ENCODE data around the gene GOPC. TPM values are rescaled to one million over a fixed set of nuclear protein-coding genes. Genes with fewer than 3 reads are reported as not detected.

Gene GOPC
- total and polyA plus RNA-seq, 2 experiments from 2014 or later: 15.5 to 26.4 TPM

DNA sequence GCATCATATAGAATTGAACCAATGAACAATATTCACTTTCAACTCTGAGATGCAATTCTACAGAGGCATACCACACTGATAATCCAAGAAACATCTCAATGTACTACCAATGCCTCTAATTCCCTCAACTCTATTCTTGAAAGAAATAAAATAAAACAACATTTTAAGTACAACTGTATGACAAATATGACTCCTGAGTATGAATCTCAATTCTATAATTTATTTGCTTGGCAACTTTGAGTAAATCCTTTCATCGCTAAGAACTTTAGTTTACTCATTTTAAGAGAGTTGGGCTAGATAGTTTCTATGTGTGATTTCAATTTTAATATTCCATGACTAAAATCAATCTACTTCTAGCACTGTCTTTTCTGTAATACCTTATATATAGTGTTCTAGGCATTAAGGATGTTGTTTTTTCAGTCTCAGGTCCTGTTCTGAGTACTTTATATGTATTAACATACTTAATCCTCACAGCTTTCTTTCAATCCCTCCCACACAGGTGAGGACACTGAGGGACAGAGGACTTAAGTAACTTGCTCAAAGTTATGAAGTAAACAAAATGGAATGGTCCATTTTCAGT is 33.4 kb downstream of the GOPC start:
- H3K27ac ChIP-seq (ENCODE audit: low read depth): no peak overlapping the region
- no peaks in the 10 kb centered on the region for H3F3A ChIP-seq (replicated peaks; ENCODE audit: low read depth)
- TF ChIP-seq, protein P1, sequence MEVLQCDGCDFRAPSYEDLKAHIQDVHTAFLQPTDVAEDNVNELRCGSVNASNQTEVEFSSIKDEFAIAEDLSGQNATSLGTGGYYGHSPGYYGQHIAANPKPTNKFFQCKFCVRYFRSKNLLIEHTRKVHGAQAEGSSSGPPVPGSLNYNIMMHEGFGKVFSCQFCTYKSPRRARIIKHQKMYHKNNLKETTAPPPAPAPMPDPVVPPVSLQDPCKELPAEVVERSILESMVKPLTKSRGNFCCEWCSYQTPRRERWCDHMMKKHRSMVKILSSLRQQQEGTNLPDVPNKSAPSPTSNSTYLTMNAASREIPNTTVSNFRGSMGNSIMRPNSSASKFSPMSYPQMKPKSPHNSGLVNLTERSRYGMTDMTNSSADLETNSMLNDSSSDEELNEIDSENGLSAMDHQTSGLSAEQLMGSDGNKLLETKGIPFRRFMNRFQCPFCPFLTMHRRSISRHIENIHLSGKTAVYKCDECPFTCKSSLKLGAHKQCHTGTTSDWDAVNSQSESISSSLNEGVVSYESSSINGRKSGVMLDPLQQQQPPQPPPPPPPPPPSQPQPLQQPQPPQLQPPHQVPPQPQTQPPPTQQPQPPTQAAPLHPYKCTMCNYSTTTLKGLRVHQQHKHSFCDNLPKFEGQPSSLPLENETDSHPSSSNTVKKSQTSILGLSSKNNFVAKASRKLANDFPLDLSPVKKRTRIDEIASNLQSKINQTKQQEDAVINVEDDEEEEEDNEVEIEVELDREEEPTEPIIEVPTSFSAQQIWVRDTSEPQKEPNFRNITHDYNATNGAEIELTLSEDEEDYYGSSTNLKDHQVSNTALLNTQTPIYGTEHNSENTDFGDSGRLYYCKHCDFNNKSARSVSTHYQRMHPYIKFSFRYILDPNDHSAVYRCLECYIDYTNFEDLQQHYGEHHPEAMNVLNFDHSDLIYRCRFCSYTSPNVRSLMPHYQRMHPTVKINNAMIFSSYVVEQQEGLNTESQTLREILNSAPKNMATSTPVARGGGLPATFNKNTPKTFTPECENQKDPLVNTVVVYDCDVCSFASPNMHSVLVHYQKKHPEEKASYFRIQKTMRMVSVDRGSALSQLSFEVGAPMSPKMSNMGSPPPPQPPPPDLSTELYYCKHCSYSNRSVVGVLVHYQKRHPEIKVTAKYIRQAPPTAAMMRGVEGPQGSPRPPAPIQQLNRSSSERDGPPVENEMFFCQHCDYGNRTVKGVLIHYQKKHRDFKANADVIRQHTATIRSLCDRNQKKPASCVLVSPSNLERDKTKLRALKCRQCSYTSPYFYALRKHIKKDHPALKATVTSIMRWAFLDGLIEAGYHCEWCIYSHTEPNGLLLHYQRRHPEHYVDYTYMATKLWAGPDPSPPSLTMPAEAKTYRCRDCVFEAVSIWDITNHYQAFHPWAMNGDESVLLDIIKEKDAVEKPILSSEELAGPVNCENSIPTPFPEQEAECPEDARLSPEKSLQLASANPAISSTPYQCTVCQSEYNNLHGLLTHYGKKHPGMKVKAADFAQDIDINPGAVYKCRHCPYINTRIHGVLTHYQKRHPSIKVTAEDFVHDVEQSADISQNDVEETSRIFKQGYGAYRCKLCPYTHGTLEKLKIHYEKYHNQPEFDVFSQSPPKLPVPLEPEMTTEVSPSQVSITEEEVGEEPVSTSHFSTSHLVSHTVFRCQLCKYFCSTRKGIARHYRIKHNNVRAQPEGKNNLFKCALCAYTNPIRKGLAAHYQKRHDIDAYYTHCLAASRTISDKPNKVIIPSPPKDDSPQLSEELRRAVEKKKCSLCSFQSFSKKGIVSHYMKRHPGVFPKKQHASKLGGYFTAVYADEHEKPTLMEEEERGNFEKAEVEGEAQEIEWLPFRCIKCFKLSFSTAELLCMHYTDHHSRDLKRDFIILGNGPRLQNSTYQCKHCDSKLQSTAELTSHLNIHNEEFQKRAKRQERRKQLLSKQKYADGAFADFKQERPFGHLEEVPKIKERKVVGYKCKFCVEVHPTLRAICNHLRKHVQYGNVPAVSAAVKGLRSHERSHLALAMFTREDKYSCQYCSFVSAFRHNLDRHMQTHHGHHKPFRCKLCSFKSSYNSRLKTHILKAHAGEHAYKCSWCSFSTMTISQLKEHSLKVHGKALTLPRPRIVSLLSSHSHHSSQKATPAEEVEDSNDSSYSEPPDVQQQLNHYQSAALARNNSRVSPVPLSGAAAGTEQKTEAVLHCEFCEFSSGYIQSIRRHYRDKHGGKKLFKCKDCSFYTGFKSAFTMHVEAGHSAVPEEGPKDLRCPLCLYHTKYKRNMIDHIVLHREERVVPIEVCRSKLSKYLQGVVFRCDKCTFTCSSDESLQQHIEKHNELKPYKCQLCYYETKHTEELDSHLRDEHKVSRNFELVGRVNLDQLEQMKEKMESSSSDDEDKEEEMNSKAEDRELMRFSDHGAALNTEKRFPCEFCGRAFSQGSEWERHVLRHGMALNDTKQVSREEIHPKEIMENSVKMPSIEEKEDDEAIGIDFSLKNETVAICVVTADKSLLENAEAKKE (CRISPR knock-in tag; IDR thresholded peaks at IDR 0.05): no peak
- TF ChIP-seq, protein P2, sequence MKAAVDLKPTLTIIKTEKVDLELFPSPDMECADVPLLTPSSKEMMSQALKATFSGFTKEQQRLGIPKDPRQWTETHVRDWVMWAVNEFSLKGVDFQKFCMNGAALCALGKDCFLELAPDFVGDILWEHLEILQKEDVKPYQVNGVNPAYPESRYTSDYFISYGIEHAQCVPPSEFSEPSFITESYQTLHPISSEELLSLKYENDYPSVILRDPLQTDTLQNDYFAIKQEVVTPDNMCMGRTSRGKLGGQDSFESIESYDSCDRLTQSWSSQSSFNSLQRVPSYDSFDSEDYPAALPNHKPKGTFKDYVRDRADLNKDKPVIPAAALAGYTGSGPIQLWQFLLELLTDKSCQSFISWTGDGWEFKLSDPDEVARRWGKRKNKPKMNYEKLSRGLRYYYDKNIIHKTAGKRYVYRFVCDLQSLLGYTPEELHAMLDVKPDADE (IDR thresholded peaks at IDR 0.05): no peak
- no peak for TF ChIP-seq ZNF331 (CRISPR knock-in tag; IDR thresholded peaks at IDR 0.05; ENCODE audit: low read depth)
- TF ChIP-seq EZH2 (IDR thresholded peaks at IDR 0.05; ENCODE audit: low read depth, unreplicated experiment): no peak
- TF ChIP-seq, protein P3, sequence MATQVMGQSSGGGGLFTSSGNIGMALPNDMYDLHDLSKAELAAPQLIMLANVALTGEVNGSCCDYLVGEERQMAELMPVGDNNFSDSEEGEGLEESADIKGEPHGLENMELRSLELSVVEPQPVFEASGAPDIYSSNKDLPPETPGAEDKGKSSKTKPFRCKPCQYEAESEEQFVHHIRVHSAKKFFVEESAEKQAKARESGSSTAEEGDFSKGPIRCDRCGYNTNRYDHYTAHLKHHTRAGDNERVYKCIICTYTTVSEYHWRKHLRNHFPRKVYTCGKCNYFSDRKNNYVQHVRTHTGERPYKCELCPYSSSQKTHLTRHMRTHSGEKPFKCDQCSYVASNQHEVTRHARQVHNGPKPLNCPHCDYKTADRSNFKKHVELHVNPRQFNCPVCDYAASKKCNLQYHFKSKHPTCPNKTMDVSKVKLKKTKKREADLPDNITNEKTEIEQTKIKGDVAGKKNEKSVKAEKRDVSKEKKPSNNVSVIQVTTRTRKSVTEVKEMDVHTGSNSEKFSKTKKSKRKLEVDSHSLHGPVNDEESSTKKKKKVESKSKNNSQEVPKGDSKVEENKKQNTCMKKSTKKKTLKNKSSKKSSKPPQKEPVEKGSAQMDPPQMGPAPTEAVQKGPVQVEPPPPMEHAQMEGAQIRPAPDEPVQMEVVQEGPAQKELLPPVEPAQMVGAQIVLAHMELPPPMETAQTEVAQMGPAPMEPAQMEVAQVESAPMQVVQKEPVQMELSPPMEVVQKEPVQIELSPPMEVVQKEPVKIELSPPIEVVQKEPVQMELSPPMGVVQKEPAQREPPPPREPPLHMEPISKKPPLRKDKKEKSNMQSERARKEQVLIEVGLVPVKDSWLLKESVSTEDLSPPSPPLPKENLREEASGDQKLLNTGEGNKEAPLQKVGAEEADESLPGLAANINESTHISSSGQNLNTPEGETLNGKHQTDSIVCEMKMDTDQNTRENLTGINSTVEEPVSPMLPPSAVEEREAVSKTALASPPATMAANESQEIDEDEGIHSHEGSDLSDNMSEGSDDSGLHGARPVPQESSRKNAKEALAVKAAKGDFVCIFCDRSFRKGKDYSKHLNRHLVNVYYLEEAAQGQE (IDR thresholded peaks at IDR 0.05; ENCODE audit: unreplicated experiment): no peak
- TF ChIP-seq, protein P4, sequence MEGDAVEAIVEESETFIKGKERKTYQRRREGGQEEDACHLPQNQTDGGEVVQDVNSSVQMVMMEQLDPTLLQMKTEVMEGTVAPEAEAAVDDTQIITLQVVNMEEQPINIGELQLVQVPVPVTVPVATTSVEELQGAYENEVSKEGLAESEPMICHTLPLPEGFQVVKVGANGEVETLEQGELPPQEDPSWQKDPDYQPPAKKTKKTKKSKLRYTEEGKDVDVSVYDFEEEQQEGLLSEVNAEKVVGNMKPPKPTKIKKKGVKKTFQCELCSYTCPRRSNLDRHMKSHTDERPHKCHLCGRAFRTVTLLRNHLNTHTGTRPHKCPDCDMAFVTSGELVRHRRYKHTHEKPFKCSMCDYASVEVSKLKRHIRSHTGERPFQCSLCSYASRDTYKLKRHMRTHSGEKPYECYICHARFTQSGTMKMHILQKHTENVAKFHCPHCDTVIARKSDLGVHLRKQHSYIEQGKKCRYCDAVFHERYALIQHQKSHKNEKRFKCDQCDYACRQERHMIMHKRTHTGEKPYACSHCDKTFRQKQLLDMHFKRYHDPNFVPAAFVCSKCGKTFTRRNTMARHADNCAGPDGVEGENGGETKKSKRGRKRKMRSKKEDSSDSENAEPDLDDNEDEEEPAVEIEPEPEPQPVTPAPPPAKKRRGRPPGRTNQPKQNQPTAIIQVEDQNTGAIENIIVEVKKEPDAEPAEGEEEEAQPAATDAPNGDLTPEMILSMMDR (conservative IDR thresholded peaks at IDR 0.05; ENCODE audit: low read depth in 2 of 2): no peak
- no peak for TF ChIP-seq JUNB (IDR thresholded peaks at IDR 0.05; ENCODE audit: unreplicated experiment)
- TF ChIP-seq NANOG (IDR thresholded peaks at IDR 0.05; ENCODE audit: borderline replicate concordance): no peak
- TF ChIP-seq ZNF114 (CRISPR knock-in tag; IDR thresholded peaks at IDR 0.05): no peak
- TF ChIP-seq CREB1 (CRISPR knock-in tag; IDR thresholded peaks at IDR 0.05; ENCODE audit: low read depth): no peak
- no peak for TF ChIP-seq POLR2AphosphoS5 (IDR thresholded peaks at IDR 0.05; ENCODE audit: low read depth)
- TF ChIP-seq STAT1 (IDR thresholded peaks at IDR 0.05; ENCODE audit: unreplicated experiment): no peak
- TF ChIP-seq EZH2phosphoT487 (IDR thresholded peaks at IDR 0.05; ENCODE audit: unreplicated experiment): no peak
- no peak overlapping the region for H3K4me2 ChIP-seq
- no peaks in the 10 kb centered on the region for H3K27me3 ChIP-seq (ENCODE audit: insufficient read depth)
- no peaks in the 10 kb centered on the region for H3K4me1 ChIP-seq (ENCODE audit: insufficient read depth)
- Mint-ChIP-seq H3K36me3 (ENCODE audit: low read depth) (peaks cover 6% of the 10 kb centered on the region; the same call in 2 of the 3 replicates), H3K27ac (no peak overlapping the region), H3K27me3 (ENCODE audit: insufficient read depth, low read depth, poor library complexity) (peaks cover 1% of the 10 kb centered on the region), H3K4me3 (no peak overlapping the region), H3K4me1 (no peaks in the 10 kb centered on the region; the same call in 2 of the 3 replicates), H3K9me3 (no peaks in the 10 kb centered on the region)
- ATAC-seq (no peak), DNase-seq (ENCODE audit: low spot score) (no peak)
- peaks cover 27% of the 10 kb centered on the region; the same call in 1 of the 2 replicates for H3K36me3 ChIP-seq (ENCODE audit: insufficient read depth)
- no peaks in the 10 kb centered on the region for H3K9me2 ChIP-seq (ENCODE audit: insufficient read depth)
- no peak overlapping the region for H3K4me3 ChIP-seq
- no peaks in the 10 kb centered on the region; the same call in 1 of the 2 replicates for H4K20me1 ChIP-seq (replicated peaks; ENCODE audit: insufficient read depth)
- no peak overlapping the region for H2AFZ ChIP-seq
- H3K79me2 ChIP-seq (replicated peaks; ENCODE audit: insufficient read depth): no peaks in the 10 kb centered on the region
